Stimulated activated CD4-positive, alpha-beta T cell treated with anti-CD3 and anti-CD28 coated beads, Interleukin-15, amount 100 ng/mL, for 48 hours (primary cell): ENCODE measurements around the gene DYNLT4.
A peak's percentile ranks its signal among the peaks of the same experiment; 100 is the strongest.
"Not testable (repeated sequence)": the region's sequence is repeated elsewhere in the genome, so short reads cannot be mapped to it uniquely, and the experiment has no call there.

ENCODE experiments used
- DNase-seq, 2 donors: peaks; one replicate each; pipeline ENCODE4 v3.0.0-alpha.2; 2020; ENCODE audit warnings: low read depth in 2 of 2

The DYNLT4 gene

GRCh38 chr1:44788120-44788860 lies 18.9 kb downstream of the DYNLT4 start, which contains the start of gene BEST4:
TSS of gene BEST4 (minus strand) at chr1:44788170. CDS start at chr1:44787705, 465 bp downstream.
- no peak for DNase-seq

- DNase-seq: no peak
Observed at GRCh38 chr1:44787506-44787905, 19.6 kb downstream of the DYNLT4 start.

GRCh38 chr1:44786841-44787426 lies 20.2 kb downstream of the DYNLT4 start:
- DNase-seq: no peak

GRCh38 chr1:44786138-44786840 lies 20.9 kb downstream of the DYNLT4 start:
- DNase-seq: peak in 1 of 2 donors; percentile 71

- DNase-seq: no peak
Observed at GRCh38 chr1:44785501-44786137, 21.5 kb downstream of the DYNLT4 start.

GRCh38 chr1:44785029-44785380 lies 22.1 kb downstream of the DYNLT4 start:
- DNase-seq: no peak

GRCh38 chr1:44784094-44785028 lies 22.8 kb downstream of the DYNLT4 start:
- DNase-seq: no peak

GRCh38 chr1:44783697-44784093 lies 23.5 kb downstream of the DYNLT4 start:
- DNase-seq: no peak

- DNase-seq: no peak
Observed at GRCh38 chr1:44780583-44781121, 26.5 kb downstream of the DYNLT4 start.

GRCh38 chr1:44778705-44779576 lies 28.2 kb downstream of the DYNLT4 start:
- no peak for DNase-seq

- no peak for DNase-seq
Observed at GRCh38 chr1:44777969-44778635, 29.0 kb downstream of the DYNLT4 start.

GRCh38 chr1:44777547-44777946 lies 29.6 kb downstream of the DYNLT4 start:
- DNase-seq: no peak

- no peak for DNase-seq
Observed at GRCh38 chr1:44776730-44777068, 30.5 kb downstream of the DYNLT4 start.

GRCh38 chr1:44775930-44776729 lies 31.0 kb downstream of the DYNLT4 start:
- DNase-seq: no peak

- peak; percentile 83 to 88 for DNase-seq
Observed at GRCh38 chr1:44775078-44775929, 31.8 kb downstream of the DYNLT4 start, which contains the start of gene RPS8. TSS of gene RPS8 (plus strand) at chr1:44775540. CDS start at chr1:44775597, 57 bp downstream.

- not testable (repeated sequence) for DNase-seq
Observed at GRCh38 chr1:44766421-44766820, 40.7 kb downstream of the DYNLT4 start.

- DNase-seq: no peak
Observed at GRCh38 chr1:44760876-44761275, 46.3 kb downstream of the DYNLT4 start.

- DNase-seq: no peak
Observed at GRCh38 chr1:44759077-44759476, 48.1 kb downstream of the DYNLT4 start.
